CD4-positive, alpha-beta T cell treated with Interleukin-17A for 4 hours (primary cell): ENCODE measurements around the gene SIK2.
"Not testable (repeated sequence)": the region's sequence is repeated elsewhere in the genome, so short reads cannot be mapped to it uniquely, and the experiment has no call there.

ENCODE experiments used
- DNase-seq: peaks from one replicate; pipeline ENCODE4 v3.0.0-alpha.2; 2020; ENCODE audit warnings: mixed read lengths

Gene SIK2

GRCh38 chr11:111703576-111703975, 101.3 kb downstream of the SIK2 start:
- DNase-seq, result no peak

GRCh38 chr11:111707039-111707690, 104.9 kb downstream of the SIK2 start:
- no peak for DNase-seq

- DNase-seq, result no peak
Measured at GRCh38 chr11:111707691-111708067, 105.4 kb downstream of the SIK2 start.

GRCh38 chr11:111714522-111714921, 112.3 kb downstream of the SIK2 start:
- no peak for DNase-seq

GRCh38 chr11:111715142-111715816, 113.0 kb downstream of the SIK2 start:
- DNase-seq, result no peak

GRCh38 chr11:111717660-111718059, 115.4 kb downstream of the SIK2 start:
- DNase-seq, result not testable (repeated sequence)

GRCh38 chr11:111718436-111718835, 116.2 kb downstream of the SIK2 start:
- no peak for DNase-seq

- no peak for DNase-seq
Measured at GRCh38 chr11:111718859-111719258, 116.6 kb downstream of the SIK2 start.

GRCh38 chr11:111719379-111719778, 117.1 kb downstream of the SIK2 start:
- DNase-seq, result no peak

- no peak for DNase-seq
Measured at GRCh38 chr11:111720801-111721494, 118.7 kb downstream of the SIK2 start.

GRCh38 chr11:111722501-111722900, 120.3 kb downstream of the SIK2 start:
- DNase-seq, result no peak

GRCh38 chr11:111723595-111723994, 121.3 kb downstream of the SIK2 start:
- no peak for DNase-seq

- no peak for DNase-seq
Measured at GRCh38 chr11:111724615-111725129, 122.4 kb downstream of the SIK2 start.

- no peak for DNase-seq
Measured at GRCh38 chr11:111725621-111726020, 123.4 kb downstream of the SIK2 start.

GRCh38 chr11:111726301-111726713, 124.1 kb downstream of the SIK2 start:
- no peak for DNase-seq

GRCh38 chr11:111727431-111727830, 125.2 kb downstream of the SIK2 start:
- no peak for DNase-seq

- no peak for DNase-seq
Measured at GRCh38 chr11:111729071-111729830, 127.0 kb downstream of the SIK2 start.

- DNase-seq, result no peak
Measured at GRCh38 chr11:111729831-111730311, 127.6 kb downstream of the SIK2 start.

- no peak for DNase-seq
Measured at GRCh38 chr11:111730871-111731591, 128.8 kb downstream of the SIK2 start.

- no peak for DNase-seq
Measured at GRCh38 chr11:111731821-111732220, 129.6 kb downstream of the SIK2 start.

GRCh38 chr11:111733016-111733415, 130.8 kb downstream of the SIK2 start:
- no peak for DNase-seq

- DNase-seq, result no peak
Measured at GRCh38 chr11:111733611-111734088, 131.4 kb downstream of the SIK2 start.
